GM23338 (cell line): ENCODE data around the gene DNAJC11. TPM values are rescaled to one million over a fixed set of nuclear protein-coding genes. Genes with fewer than 3 reads are reported as not detected.
"Not testable (repeated sequence)": the region's sequence is repeated elsewhere in the genome, so short reads cannot be mapped to it uniquely, and the experiment has no call there.

Source experiments
- ATAC-seq: fragments of 200-7000 bp; cut with Tn5 transposase; 3 replicates; pipeline ENCODE4 v1.9.1; 2020
- DNase-seq: peaks from one replicate; pipeline ENCODE4 v3.0.0-alpha.2; 2015; ENCODE audit warnings: low spot score
- H2AFZ ChIP-seq: fragments of 200-600 bp; sonication (generic); 2 replicates; pipeline ENCODE4 v1.8.0; 2016; ENCODE audit warnings: antibody characterized with exemption, mild to moderate bottlenecking, moderate library complexity
- H3F3A ChIP-seq: fragments of 200-600 bp; sonication (generic); replicated peaks from 2 replicates; pipeline ENCODE4 v1.8.0; 2017; ENCODE audit warnings: antibody characterized with exemption, mixed run types, low read depth
- H3K27ac ChIP-seq: fragments of 200-600 bp; sonication (generic); 2 replicates; pipeline ENCODE4 v1.6.1; 2016; ENCODE audit warnings: low read depth
- H3K27me3 ChIP-seq: fragments of 200-600 bp; sonication (generic); 2 replicates; pipeline ENCODE4 v1.8.0; 2016; ENCODE audit warnings: mild to moderate bottlenecking, mixed run types, moderate library complexity; ENCODE audit not compliant: insufficient read depth
- H3K36me3 ChIP-seq: fragments of 200-600 bp; sonication (generic); 2 replicates; pipeline ENCODE4 v1.8.0; 2016; ENCODE audit warnings: mild to moderate bottlenecking; ENCODE audit not compliant: insufficient read depth
- H3K4me1 ChIP-seq: fragments of 200-600 bp; sonication (generic); 2 replicates; pipeline ENCODE4 v1.8.0; 2016; ENCODE audit warnings: mild to moderate bottlenecking, moderate library complexity; ENCODE audit not compliant: insufficient read depth
- H3K4me2 ChIP-seq: fragments of 200-600 bp; sonication (generic); 2 replicates; pipeline ENCODE4 v1.7.1; 2017; ENCODE audit warnings: mixed run types
- H3K4me3 ChIP-seq: fragments of 200-600 bp; sonication (generic); 2 replicates; pipeline ENCODE4 v1.6.1; 2016; ENCODE audit warnings: mixed run types
- H3K79me2 ChIP-seq: fragments of 200-600 bp; sonication (generic); replicated peaks from 2 replicates; pipeline ENCODE4 v1.8.0; 2017; ENCODE audit warnings: mild to moderate bottlenecking; ENCODE audit not compliant: insufficient read depth
- H3K9me2 ChIP-seq: fragments of 200-600 bp; sonication (generic); 2 replicates; pipeline ENCODE4 v1.8.0; 2017; ENCODE audit not compliant: insufficient read depth
- H4K20me1 ChIP-seq: fragments of 200-600 bp; sonication (generic); replicated peaks from 2 replicates; pipeline ENCODE4 v1.8.0; 2017; ENCODE audit warnings: mild to moderate bottlenecking; ENCODE audit not compliant: insufficient read depth
- H3K27ac Mint-ChIP-seq: 2 replicates; pipeline ENCODE4 v1.8.0; 2020; ENCODE audit warnings: inconsistent platforms, mild to moderate bottlenecking, moderate library complexity, mixed read lengths
- H3K27me3 Mint-ChIP-seq: 3 replicates; pipeline ENCODE4 v1.8.0; 2022; ENCODE audit warnings: low read depth, mild to moderate bottlenecking, moderate library complexity, mixed read lengths, inconsistent platforms; ENCODE audit not compliant: insufficient read depth, poor library complexity
- H3K36me3 Mint-ChIP-seq: 3 replicates; pipeline ENCODE4 v1.8.0; 2021; ENCODE audit warnings: low read depth, mild to moderate bottlenecking, inconsistent platforms, moderate library complexity, mixed read lengths
- H3K4me1 Mint-ChIP-seq: 3 replicates; pipeline ENCODE4 v1.8.0; 2020; ENCODE audit warnings: mild to moderate bottlenecking, inconsistent platforms, mixed read lengths
- H3K4me3 Mint-ChIP-seq: 3 replicates; pipeline ENCODE4 v1.8.0; 2021; ENCODE audit warnings: moderate library complexity, mild to moderate bottlenecking, inconsistent platforms, mixed read lengths
- H3K9me3 Mint-ChIP-seq: 3 replicates; pipeline ENCODE4 v1.8.0; 2020; ENCODE audit warnings: moderate library complexity, mild to moderate bottlenecking, inconsistent platforms, mixed read lengths
- CREB1 ChIP-seq: fragments of 250-450 bp; sonication (Bioruptor Pico); IDR thresholded peaks from 2 replicates; pipeline ENCODE4 v1.5.0; 2020; ENCODE audit warnings: low read depth, mild to moderate bottlenecking, moderate library complexity
- EZH2phosphoT487 ChIP-seq: fragments of 200-600 bp; sonication (generic); IDR thresholded peaks from one replicate; pipeline ENCODE4 v1.8.1; 2018; ENCODE audit warnings: antibody characterized with exemption; ENCODE audit not compliant: unreplicated experiment
- NANOG ChIP-seq: IDR thresholded peaks from 2 replicates; pipeline ENCODE4 v1.6.1; 2016; ENCODE audit warnings: antibody characterized with exemption, borderline replicate concordance
- POLR2AphosphoS5 ChIP-seq: IDR thresholded peaks from 2 replicates; pipeline ENCODE4 v1.6.1; 2016; ENCODE audit warnings: antibody characterized with exemption, low read depth
- ZNF114 ChIP-seq: fragments of 250-450 bp; sonication (Bioruptor Pico); IDR thresholded peaks from 2 replicates; pipeline ENCODE4 v1.5.0; 2020; ENCODE audit warnings: mild to moderate bottlenecking, moderate library complexity
- ZNF462 ChIP-seq: fragments of 250-450 bp; sonication (Bioruptor Pico); IDR thresholded peaks from 2 replicates; pipeline ENCODE4 v1.5.0; 2020; ENCODE audit warnings: mild to moderate bottlenecking, moderate library complexity
- polyA plus RNA-seq: library from polyadenylated mRNA; unstranded; fragments of >200 nt; fragmentation: Nextera tagmentation; extraction: Ambion mirVana; gene quantifications from 2 replicates; pipeline ENCODE4 v1.2.1, GENCODE V29; 2016
- total RNA-seq: library from RNA; depleted of rRNA; stranded (reverse); fragments of >200 nt; shearing (Covaris generic); gene quantifications from 2 replicates; pipeline ENCODE4 v1.2.3, GENCODE V29; 2014

DNAJC11 gene
- total and polyA plus RNA-seq, 2 experiments from 2014 or later = 48.4 to 67.2 TPM

- no peak for TF ChIP-seq ZNF462
- TF ChIP-seq EZH2phosphoT487 = no peak
These were observed 56.6 kb downstream of the DNAJC11 start (continued) for GRCh38 chr1:6645018-6645417.

GRCh38 chr1:6640867-6641266 is 60.7 kb downstream of the DNAJC11 start:
- H3K4me1 Mint-ChIP-seq, H3K27ac ChIP-seq, H3K27me3 Mint-ChIP-seq, H3K4me2 ChIP-seq, H3K4me3 Mint-ChIP-seq, H3K27ac Mint-ChIP-seq, H3K79me2 ChIP-seq, H2AFZ ChIP-seq, H3K27me3 ChIP-seq, ATAC-seq, H3K9me3 Mint-ChIP-seq, DNase-seq, H3K4me1 ChIP-seq, H3F3A ChIP-seq, H3K9me2 ChIP-seq, H3K4me3 ChIP-seq: not testable (repeated sequence)
- peaks cover 91% of the 10 kb centered on the region for H3K36me3 Mint-ChIP-seq
- H3K36me3 ChIP-seq = peaks cover 34% of the 10 kb centered on the region
- peaks cover 14% of the 10 kb centered on the region for H4K20me1 ChIP-seq

- Histone ChIP-seq H4K20me1 (0 out of 2 replicates have a peak, but pooled peaks cover 7% of the 10 kb centered on the region), H3K27me3 (no peaks in the 10 kb centered on the region), H3K4me3 (no peak overlapping the region), H3K4me1 (no peaks in the 10 kb centered on the region), H2AFZ (no peak overlapping the region), H3K9me2 (no peaks in the 10 kb centered on the region), H3K36me3 (peaks cover 38% of the 10 kb centered on the region), H3K27ac (no peak overlapping the region), H3K4me2 (no peak overlapping the region), H3K79me2 (no peaks in the 10 kb centered on the region), H3F3A (peaks cover 6% of the 10 kb centered on the region; the same call in 1 of the 2 replicates)
- H3K27ac Mint-ChIP-seq = no peak overlapping the region
- DNase-seq = no peak
- H3K4me1 Mint-ChIP-seq = no peaks in the 10 kb centered on the region
- H3K9me3 Mint-ChIP-seq = no peaks in the 10 kb centered on the region
- peaks cover 7% of the 10 kb centered on the region for H3K27me3 Mint-ChIP-seq
- ATAC-seq = no peak
- H3K36me3 Mint-ChIP-seq = peaks cover 89% of the 10 kb centered on the region
- H3K4me3 Mint-ChIP-seq = no peak overlapping the region
- TF ChIP-seq NANOG (no peak), EZH2phosphoT487 (no peak), ZNF114 (no peak), POLR2AphosphoS5 (no peak), CREB1 (CRISPR knock-in tag) (no peak)
These were observed 63.4 kb downstream of the DNAJC11 start for GRCh38 chr1:6638226-6638625.
